ENCODE measurements around the gene TXN2.

The TXN2 gene

DNA sequence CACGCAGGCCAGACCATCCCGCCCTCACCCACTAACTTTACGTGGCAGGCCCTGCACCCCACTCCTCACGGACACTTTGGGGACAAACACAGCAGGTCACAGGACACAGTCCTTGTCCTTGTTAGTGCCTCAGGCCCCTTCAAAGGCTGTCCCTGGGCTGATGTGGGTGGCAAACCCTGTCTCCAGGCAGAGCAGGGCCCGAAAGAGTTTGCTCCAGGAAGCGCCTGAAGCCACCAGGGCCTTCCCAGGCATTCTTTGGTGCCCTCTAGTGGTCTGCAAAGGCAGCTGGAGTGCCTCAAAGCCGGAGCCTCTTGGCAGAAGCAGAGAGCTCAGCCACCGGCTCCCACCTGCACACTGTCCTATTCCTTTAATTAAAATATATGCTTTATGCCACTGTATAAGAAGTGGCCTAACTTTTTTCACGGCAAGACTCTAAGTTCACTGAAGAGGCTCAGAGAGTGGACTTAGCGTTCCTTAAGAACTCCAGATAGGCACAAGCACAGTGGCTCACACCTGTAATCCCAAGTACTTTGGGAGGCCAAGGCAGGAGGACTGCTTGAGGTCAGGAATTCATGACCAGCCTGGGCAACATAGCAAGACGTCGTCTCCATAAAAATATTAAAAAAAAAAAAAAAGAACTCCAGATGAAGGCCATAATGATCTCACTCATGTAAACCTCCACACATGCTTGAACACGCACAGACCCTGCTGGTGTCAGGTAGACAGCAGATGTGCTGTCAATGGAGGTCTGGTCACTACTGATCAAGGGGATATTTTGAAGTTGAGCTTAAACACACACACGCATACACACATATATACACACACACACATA is 11.1 kb downstream of the TXN2 start:
- TF ChIP-seq, protein P1, sequence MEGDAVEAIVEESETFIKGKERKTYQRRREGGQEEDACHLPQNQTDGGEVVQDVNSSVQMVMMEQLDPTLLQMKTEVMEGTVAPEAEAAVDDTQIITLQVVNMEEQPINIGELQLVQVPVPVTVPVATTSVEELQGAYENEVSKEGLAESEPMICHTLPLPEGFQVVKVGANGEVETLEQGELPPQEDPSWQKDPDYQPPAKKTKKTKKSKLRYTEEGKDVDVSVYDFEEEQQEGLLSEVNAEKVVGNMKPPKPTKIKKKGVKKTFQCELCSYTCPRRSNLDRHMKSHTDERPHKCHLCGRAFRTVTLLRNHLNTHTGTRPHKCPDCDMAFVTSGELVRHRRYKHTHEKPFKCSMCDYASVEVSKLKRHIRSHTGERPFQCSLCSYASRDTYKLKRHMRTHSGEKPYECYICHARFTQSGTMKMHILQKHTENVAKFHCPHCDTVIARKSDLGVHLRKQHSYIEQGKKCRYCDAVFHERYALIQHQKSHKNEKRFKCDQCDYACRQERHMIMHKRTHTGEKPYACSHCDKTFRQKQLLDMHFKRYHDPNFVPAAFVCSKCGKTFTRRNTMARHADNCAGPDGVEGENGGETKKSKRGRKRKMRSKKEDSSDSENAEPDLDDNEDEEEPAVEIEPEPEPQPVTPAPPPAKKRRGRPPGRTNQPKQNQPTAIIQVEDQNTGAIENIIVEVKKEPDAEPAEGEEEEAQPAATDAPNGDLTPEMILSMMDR (IDR thresholded peaks at IDR 0.05; ENCODE audit: control insufficient read depth, extremely low read depth, insufficient read depth): peak; percentile 96
- no peak overlapping the region for H3K4me3 ChIP-seq (ENCODE audit: low read depth, low read length)
- DNase-seq (ENCODE audit: low read depth): peak; percentile 67

DNA sequence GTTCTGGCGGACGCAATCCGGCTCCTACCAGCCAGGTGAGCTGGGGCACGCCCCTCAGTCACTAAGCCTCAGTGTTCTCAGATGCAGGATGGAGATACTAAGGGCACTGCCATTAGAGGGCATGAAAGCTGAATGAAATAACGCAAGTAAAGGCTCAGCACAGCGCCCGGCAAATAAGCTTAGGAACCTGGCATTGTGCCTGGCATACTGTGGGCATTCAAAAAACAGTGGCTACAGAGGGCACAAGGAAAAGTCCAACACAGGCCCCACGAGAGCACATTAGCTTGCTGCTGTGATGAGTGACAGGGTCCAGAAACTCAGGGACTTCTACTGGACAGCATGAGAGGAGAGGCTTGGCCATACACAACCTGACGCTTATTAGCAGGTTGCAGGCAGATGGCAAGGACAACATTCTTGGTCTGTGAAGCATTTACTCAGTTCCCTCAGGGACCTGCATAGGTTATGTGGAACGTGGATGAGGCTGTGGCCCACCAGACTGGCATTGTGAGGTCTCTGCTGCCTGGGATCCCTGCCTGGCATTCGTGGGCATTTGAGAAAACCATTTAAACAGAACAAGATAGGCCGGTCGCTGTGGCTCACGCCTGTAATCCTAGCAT is 12.2 kb downstream of the TXN2 start:
- TF ChIP-seq, protein P1 (IDR thresholded peaks at IDR 0.05; ENCODE audit: control insufficient read depth, extremely low read depth, insufficient read depth): no peak; the same call in 1 of the 2 replicates
- DNase-seq (ENCODE audit: low read depth): no peak
- H3K4me3 ChIP-seq (ENCODE audit: low read depth, low read length): no peak overlapping the region

DNA sequence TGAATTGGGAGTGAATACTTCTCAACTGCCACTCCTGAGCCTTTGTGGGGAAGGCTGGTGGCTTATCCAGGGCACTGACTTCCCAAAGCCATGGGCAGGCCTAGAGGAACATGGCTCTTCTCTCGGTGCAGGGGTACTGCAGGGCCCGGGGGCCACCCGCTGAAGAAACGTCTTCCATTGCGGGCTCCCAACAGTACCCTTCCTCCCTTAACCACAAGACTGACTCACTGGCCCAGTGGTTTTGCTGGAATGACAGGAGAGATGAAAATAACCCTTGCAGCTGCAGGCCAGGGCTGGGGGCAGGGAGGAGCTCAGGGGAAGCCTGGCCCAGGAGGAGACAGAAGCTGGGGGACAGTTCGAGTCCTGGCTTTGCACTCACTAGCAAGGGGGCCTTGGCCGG is 13.5 kb downstream of the TXN2 start:
- DNase-seq (ENCODE audit: low read depth): no peak
- no peak overlapping the region for H3K4me3 ChIP-seq (ENCODE audit: low read depth, low read length)
- TF ChIP-seq, protein P1 (IDR thresholded peaks at IDR 0.05; ENCODE audit: control insufficient read depth, extremely low read depth, insufficient read depth): no peak

DNA sequence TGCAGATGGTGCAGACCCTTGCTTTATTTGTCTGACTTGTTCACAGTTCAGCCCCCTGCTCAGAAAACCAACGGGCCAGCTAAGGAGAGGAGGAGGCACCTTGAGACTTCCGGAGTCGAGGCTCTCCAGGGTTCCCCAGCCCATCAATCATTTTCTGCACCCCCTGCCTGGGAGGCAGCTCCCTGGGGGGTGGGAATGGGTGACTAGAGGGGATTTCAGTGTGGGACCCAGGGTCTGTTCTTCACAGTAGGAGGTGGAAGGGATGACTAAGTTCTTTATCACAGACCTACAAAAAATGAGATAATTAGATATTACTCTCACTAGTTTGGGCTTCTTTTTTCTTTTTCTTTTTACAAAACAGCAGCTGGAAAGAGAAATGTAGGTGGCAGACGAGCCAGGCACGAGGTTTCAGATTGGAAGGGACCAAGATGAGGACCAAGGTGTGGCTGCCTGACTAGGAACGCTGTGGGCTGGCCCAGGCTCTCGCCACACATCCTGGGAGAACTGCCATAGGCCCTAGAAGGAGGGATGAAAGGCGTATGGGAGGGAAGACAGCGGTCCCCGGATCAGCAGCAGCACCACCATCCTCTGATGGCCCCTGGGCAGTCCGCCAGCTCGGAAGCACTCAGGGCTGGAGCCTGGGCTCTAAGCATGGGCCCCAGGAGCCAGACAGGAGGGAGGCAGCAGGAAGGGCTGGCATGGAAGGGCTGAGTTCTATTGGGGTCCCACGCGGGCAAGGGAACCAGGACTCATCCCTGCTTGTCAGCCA is 14.2 kb downstream of the TXN2 start:
- TF ChIP-seq, protein P1 (IDR thresholded peaks at IDR 0.05; ENCODE audit: control insufficient read depth, extremely low read depth, insufficient read depth): no peak
- DNase-seq (ENCODE audit: low read depth): no peak
- H3K4me3 ChIP-seq (ENCODE audit: low read depth, low read length): no peak overlapping the region

DNA sequence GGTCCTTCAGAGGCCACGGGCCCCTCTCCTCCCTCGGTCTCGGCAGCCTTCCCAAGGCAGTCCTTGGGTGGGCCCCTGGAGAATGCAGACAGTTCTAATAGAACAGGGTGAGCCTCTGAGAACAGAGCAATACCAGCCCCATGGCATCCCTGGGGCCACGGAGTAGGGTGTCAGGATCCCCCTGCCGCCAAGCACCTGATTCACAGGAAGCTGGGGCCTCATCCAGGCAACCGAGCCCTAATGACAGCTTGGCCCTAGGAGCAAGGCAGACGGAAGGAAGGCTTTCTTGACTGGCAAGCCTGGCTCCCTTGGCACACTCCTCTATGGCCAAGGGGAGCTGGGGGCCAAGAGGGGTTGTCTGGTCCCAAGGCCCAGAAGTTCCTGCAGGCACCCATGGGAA is 15.2 kb downstream of the TXN2 start:
- DNase-seq (ENCODE audit: low read depth): no peak
- TF ChIP-seq, protein P1 (IDR thresholded peaks at IDR 0.05; ENCODE audit: control insufficient read depth, extremely low read depth, insufficient read depth): no peak
- no peak overlapping the region for H3K4me3 ChIP-seq (ENCODE audit: low read depth, low read length)

DNA sequence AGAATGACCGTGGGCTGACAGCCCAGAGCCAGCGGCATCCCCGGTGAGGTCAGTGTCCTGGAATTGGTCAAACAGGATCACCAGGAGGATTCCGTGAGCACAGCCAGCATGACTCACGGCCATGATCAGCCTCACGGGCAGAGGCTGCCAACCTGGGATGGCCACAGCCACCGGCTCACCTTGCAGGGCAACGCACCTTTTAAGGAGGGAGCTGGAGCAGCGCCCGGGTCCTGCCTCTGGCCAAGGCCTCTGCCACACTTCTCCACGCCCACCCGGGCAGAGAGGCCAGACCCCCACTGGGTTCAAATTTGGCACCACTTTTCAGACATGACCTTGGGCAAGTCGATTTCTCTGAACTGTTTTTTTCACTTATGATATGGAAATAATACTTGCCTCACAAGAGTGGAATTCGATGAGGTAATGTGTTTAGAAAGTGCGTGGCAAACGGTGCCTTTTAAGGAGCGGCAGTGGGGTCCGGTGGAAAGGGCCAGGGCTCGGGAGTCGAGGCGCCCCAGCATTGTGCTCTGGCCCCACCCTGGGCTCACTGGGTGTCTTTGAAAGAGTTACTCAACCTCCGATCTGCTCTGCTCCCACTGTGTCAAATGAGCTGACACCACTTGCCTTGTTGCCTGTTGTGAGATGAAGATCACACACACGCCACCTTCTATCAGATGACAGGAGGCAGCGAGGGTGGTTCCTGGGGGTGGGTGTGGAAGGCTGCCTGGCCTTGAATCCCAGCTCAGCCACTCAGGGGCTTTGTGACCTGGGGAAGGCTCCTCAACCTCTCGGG is 16.0 kb downstream of the TXN2 start:
- TF ChIP-seq, protein P1 (IDR thresholded peaks at IDR 0.05; ENCODE audit: control insufficient read depth, extremely low read depth, insufficient read depth): no peak
- DNase-seq (ENCODE audit: low read depth): peak; percentile 94
- H3K4me3 ChIP-seq (ENCODE audit: low read depth, low read length): no peak overlapping the region

Measured in LNCaP clone FGC (cell line).